ENCODE data around the gene SDK1. TPM values are rescaled to one million over a fixed set of nuclear protein-coding genes. Genes with fewer than 3 reads are reported as not detected.

The SDK1 gene
- total and polyA plus RNA-seq, 4 donors, result 0.12 to 0.47 (median 0.36) TPM

- TF ChIP-seq CTCF (IDR thresholded peaks at IDR 0.05; ENCODE audit: low read depth, low read length, missing input control), result no peak
- no peak for TF ChIP-seq SP1 (IDR thresholded peaks at IDR 0.05)
- TF ChIP-seq YY1 (IDR thresholded peaks at IDR 0.05), result no peak
- TF ChIP-seq RAD21 (IDR thresholded peaks at IDR 0.05), result no peak
Measured at GRCh38 chr7:3980300-3980643, 679.2 kb downstream of the SDK1 start (continued).

GRCh38 chr7:3981281-3981680, 680.2 kb downstream of the SDK1 start:
- H3K27ac ChIP-seq (ENCODE audit: low read depth in 1 of 2, low read length in 2 of 2), result no peak overlapping the region
- H3K9ac ChIP-seq (ENCODE audit: low read depth in 1 of 2, low read length in 2 of 2), result no peak overlapping the region
- H3K27me3 ChIP-seq (ENCODE audit: control insufficient read depth in 4 of 4, insufficient read depth in 4 of 4, low read length in 3 of 4), result no peaks in the 10 kb centered on the region
- H3K4me3 ChIP-seq (ENCODE audit: low read depth in 1 of 3, low read length in 3 of 3), result no peak overlapping the region
- TF ChIP-seq YY1 (IDR thresholded peaks at IDR 0.05) (no peak), CTCF (IDR thresholded peaks at IDR 0.05; ENCODE audit: low read depth, low read length, missing input control) (no peak), FOXA2 (IDR thresholded peaks at IDR 0.05) (no peak), ZBTB33 (IDR thresholded peaks at IDR 0.05) (no peak), NR2F2 (IDR thresholded peaks at IDR 0.05) (no peak), MAX (IDR thresholded peaks at IDR 0.05) (no peak), SP1 (IDR thresholded peaks at IDR 0.05) (no peak), RAD21 (IDR thresholded peaks at IDR 0.05) (no peak), ATF3 (IDR thresholded peaks at IDR 0.05) (no peak), RXRA (IDR thresholded peaks at IDR 0.05) (no peak), JUND (IDR thresholded peaks at IDR 0.05) (no peak), GABPA (IDR thresholded peaks at IDR 0.05 in 1 of 2, conservative IDR thresholded peaks at IDR 0.05 in 1 of 2) (no peak), HNF4G (IDR thresholded peaks at IDR 0.05) (no peak), HNF4A (conservative IDR thresholded peaks at IDR 0.05) (no peak), EGR1 (IDR thresholded peaks at IDR 0.05; ENCODE audit: low read depth in 2 of 2) (no peak), TAF1 (conservative IDR thresholded peaks at IDR 0.05) (no peak), FOXA1 (IDR thresholded peaks at IDR 0.05) (no peak), REST (IDR thresholded peaks at IDR 0.05) (no peak)
- no peak for DNase-seq (ENCODE audit: low spot score)
- WGBS, result 90% methylated on average over 3 of the region's 3 CpGs
- no peaks in the 10 kb centered on the region for H3K4me1 ChIP-seq (ENCODE audit: control insufficient read depth in 4 of 4, insufficient read depth in 4 of 4, low read length in 3 of 4)
- no peaks in the 10 kb centered on the region for H3K36me3 ChIP-seq (ENCODE audit: control insufficient read depth in 4 of 4, insufficient read depth in 3 of 4, low read depth in 1 of 4, low read length in 3 of 4)
- H3K9me3 ChIP-seq (ENCODE audit: control insufficient read depth in 4 of 4, low read length in 3 of 4), result peaks cover 0 to 3% (median 0%) of the 10 kb centered on the region in 4 donors

All from liver (tissue), 9 donors.